Measurements from ENCODE around the gene MRPL14.

- TF ChIP-seq CTCF (IDR thresholded peaks at IDR 0.05) (no peak), POLR2A (IDR thresholded peaks at IDR 0.05) (no peak)
Measured at GRCh38 chr6:44091981-44092884, 35.0 kb downstream of the MRPL14 start.

Measured in tibial nerve (tissue), 3 donors.